Upper lobe of right lung (tissue), 1 donor: ENCODE results near the gene GNAZ. TPM values are rescaled to one million over a fixed set of nuclear protein-coding genes. Genes with fewer than 3 reads are reported as not detected.
A peak's percentile ranks its signal among the peaks of the same experiment; 100 is the strongest.

Experiments
- ATAC-seq: fragments of 200-7000 bp; cut with Tn5 transposase; one replicate; pipeline ENCODE4 v1.9.1; 2020; ENCODE audit warnings: mild to moderate bottlenecking, moderate library complexity
- DNase-seq: peaks from one replicate; pipeline ENCODE4 v3.0.0-alpha.2; 2020
- H3K27ac ChIP-seq: fragments of 200-600 bp; one replicate; pipeline ENCODE4 v1.8.0; 2022
- H3K27me3 ChIP-seq: fragments of 200-600 bp; one replicate; pipeline ENCODE4 v1.8.0; 2022; ENCODE audit warnings: mild to moderate bottlenecking
- H3K36me3 ChIP-seq: fragments of 200-600 bp; one replicate; pipeline ENCODE4 v1.8.0; 2022
- H3K4me1 ChIP-seq: fragments of 200-600 bp; one replicate; pipeline ENCODE4 v1.8.0; 2022
- H3K4me3 ChIP-seq: fragments of 200-600 bp; one replicate; pipeline ENCODE4 v1.8.0; 2022; ENCODE audit warnings: mild to moderate bottlenecking
- H3K9me3 ChIP-seq: fragments of 200-600 bp; one replicate; pipeline ENCODE4 v1.8.0; 2022
- CTCF ChIP-seq: fragments of 200-600 bp; IDR thresholded peaks from one replicate; pipeline ENCODE4 v1.8.0; 2022; ENCODE audit warnings: antibody characterized with exemption
- intact Hi-C: fragments of 100-400 bp; cut with DNase I; formaldehyde crosslinking; loops from one replicate; pipeline ENCODE4 v1.11.0; 2022
- total RNA-seq: library from RNA; stranded (reverse); fragmentation: NEBNext Ultra II Directional; extraction: Animal tissue kit (Norgen Biotek cat#: 25700); gene quantifications from one replicate; pipeline ENCODE4 v1.2.1, GENCODE V29; 2021
- donor health status: DM: no; HTN: yes; CAD: no; lungs with severe emphysema.

Gene GNAZ
- total RNA-seq, 1 donor from 2014 or later = 3.0 TPM

- no peak for TF ChIP-seq CTCF
- DNase-seq (no peak), ATAC-seq (no peak)
- intact Hi-C loops = loop anchor here (5.0 kb wide), 1 partner anchor 168 kb away; no protein-coding TSS in a partner anchor
- no peaks in the 10 kb centered on the region for H3K4me1 ChIP-seq
- no peak overlapping the region for H3K27ac ChIP-seq
- no peaks in the 10 kb centered on the region for H3K27me3 ChIP-seq
- H3K9me3 ChIP-seq = no peaks in the 10 kb centered on the region
- H3K4me3 ChIP-seq = no peak overlapping the region
- no peaks in the 10 kb centered on the region for H3K36me3 ChIP-seq
These were observed 55.3 kb downstream of the GNAZ start for GRCh38 chr22:23125512-23126103.

GRCh38 chr22:23126165-23127054 is 56.1 kb downstream of the GNAZ start:
- no peaks in the 10 kb centered on the region for H3K4me1 ChIP-seq
- intact Hi-C loops = loop anchor here (5.0 kb wide), 1 partner anchor 169 kb away; no protein-coding TSS in a partner anchor
- DNase-seq (no peak), ATAC-seq (no peak)
- no peaks in the 10 kb centered on the region for H3K9me3 ChIP-seq
- H3K27me3 ChIP-seq = no peaks in the 10 kb centered on the region
- H3K4me3 ChIP-seq = no peak overlapping the region
- H3K27ac ChIP-seq = no peak overlapping the region
- no peaks in the 10 kb centered on the region for H3K36me3 ChIP-seq
- no peak for TF ChIP-seq CTCF

GRCh38 chr22:23127055-23127756 is 56.9 kb downstream of the GNAZ start:
- H3K9me3 ChIP-seq = no peaks in the 10 kb centered on the region
- no peak for TF ChIP-seq CTCF
- H3K4me1 ChIP-seq = no peaks in the 10 kb centered on the region
- intact Hi-C loops = loop anchor here (5.0 kb wide), 1 partner anchor 170 kb away; no protein-coding TSS in a partner anchor
- H3K36me3 ChIP-seq = no peaks in the 10 kb centered on the region
- H3K27ac ChIP-seq = no peak overlapping the region
- DNase-seq (no peak), ATAC-seq (no peak)
- H3K4me3 ChIP-seq = no peak overlapping the region
- H3K27me3 ChIP-seq = no peaks in the 10 kb centered on the region

GRCh38 chr22:23127788-23128187 is 57.5 kb downstream of the GNAZ start:
- TF ChIP-seq CTCF = no peak
- H3K4me3 ChIP-seq = no peak overlapping the region
- no peaks in the 10 kb centered on the region for H3K36me3 ChIP-seq
- no peaks in the 10 kb centered on the region for H3K4me1 ChIP-seq
- intact Hi-C loops = loop anchor here (5.0 kb wide), 1 partner anchor 170 kb away; no protein-coding TSS in a partner anchor
- DNase-seq (no peak), ATAC-seq (no peak)
- no peak overlapping the region for H3K27ac ChIP-seq
- no peaks in the 10 kb centered on the region for H3K27me3 ChIP-seq
- H3K9me3 ChIP-seq = no peaks in the 10 kb centered on the region

- intact Hi-C loops = loop anchor here (5.0 kb wide), 1 partner anchor 171 kb away; no protein-coding TSS in a partner anchor
- Histone ChIP-seq H3K27ac (no peak overlapping the region), H3K4me1 (no peaks in the 10 kb centered on the region), H3K4me3 (no peak overlapping the region), H3K36me3 (no peaks in the 10 kb centered on the region), H3K27me3 (no peaks in the 10 kb centered on the region), H3K9me3 (no peaks in the 10 kb centered on the region)
- DNase-seq = no peak
- ATAC-seq = peak; percentile 87
- TF ChIP-seq CTCF = peak; percentile 73
These were observed 58.2 kb downstream of the GNAZ start for GRCh38 chr22:23128269-23129108.
